H1 (cell line): ENCODE data around the gene USF1. TPM values are rescaled to one million over a fixed set of nuclear protein-coding genes. Genes with fewer than 3 reads are reported as not detected.

Experiments
- CHD7 ChIP-seq: fragments of 300-600 bp; sonication (generic); IDR thresholded peaks from 2 replicates; pipeline ENCODE4 v1.7.1; 2012; ENCODE audit warnings: low read length, moderate library complexity, mild to moderate bottlenecking, inconsistent platforms; ENCODE audit not compliant: insufficient replicate concordance
- EZH2 ChIP-seq: fragments of 200-600 bp; sonication (generic); IDR thresholded peaks from 2 replicates; pipeline ENCODE4 v1.7.1; 2012; ENCODE audit warnings: low read depth, mild to moderate bottlenecking, moderate library complexity, low read length, inconsistent platforms; ENCODE audit not compliant: severe bottlenecking
- GTF2F1 ChIP-seq: IDR thresholded peaks from 2 replicates; pipeline ENCODE4 v1.6.1; 2012; ENCODE audit warnings: low read depth, low read length, improper control_type of control experiment, borderline replicate concordance
- POLR2AphosphoS5 ChIP-seq: IDR thresholded peaks from 2 replicates; pipeline ENCODE4 v1.6.1; 2011; ENCODE audit warnings: low read depth, low read length
- RAD21 ChIP-seq, 2 experiments: IDR thresholded peaks in 1 of 2; conservative IDR thresholded peaks in 1 of 2; 2 replicates each; pipeline ENCODE4 v1.6.1; 2011; ENCODE audit warnings: low read depth in 2 of 2, low read length in 2 of 2, improper control_type of control experiment in 1 of 2, inconsistent platforms in 1 of 2, mild to moderate bottlenecking in 1 of 2, moderate library complexity in 1 of 2
- TAF1 ChIP-seq: IDR thresholded peaks from 2 replicates; pipeline ENCODE4 v1.6.1; 2011; ENCODE audit warnings: mild to moderate bottlenecking, low read depth, low read length
- polyA plus RNA-seq, 7 experiments: library from polyadenylated mRNA; depleted of rRNA in 3 of 7; stranded (reverse) in 5 of 7; unstranded in 2 of 7; fragments of >200 nt in 5 of 7; fragments of 200-250 nt in 2 of 7; gene quantifications; 1 replicate in 5 of 7; 2 replicates in 1 of 7; 4 replicates in 1 of 7; pipeline versions ENCODE4 v1.2.1 to v1.2.3, GENCODE V29; 2011 to 2013; ENCODE audit warnings: missing spikeins in 2 of 7, mixed read lengths in 2 of 7
- total RNA-seq: library from RNA; stranded (reverse); fragmentation: NEBNext Ultra II Directional; extraction: Animal tissue kit (Norgen Biotek cat#: 25700); gene quantifications from 2 replicates; pipeline ENCODE4 v1.2.1, GENCODE V29; 2021

Gene USF1
- total and polyA plus RNA-seq, 2 of the 8 experiments (the other 6 are each of a cell fraction or from before 2014, with no cell fraction given), result 45.7 to 68.9 TPM

- TF ChIP-seq CHD7, result no peak
- no peak for TF ChIP-seq EZH2
- no peak for TF ChIP-seq POLR2AphosphoS5
- no peak for TF ChIP-seq RAD21 (IDR thresholded peaks at IDR 0.05 in 1 of 2, conservative IDR thresholded peaks at IDR 0.05 in 1 of 2; ENCODE audit: low read depth in 2 of 2, low read length in 2 of 2)
- no peak for TF ChIP-seq TAF1
- TF ChIP-seq GTF2F1, result no peak
- TF ChIP-seq, all 59 proteins: peak for 0
These were observed 23.8 kb downstream of the USF1 start (continued) for GRCh38 chr1:161021970-161022353.
